NOMO-1 treated with dmso at 0.1 percent for 144 hours (cell line): ENCODE results near the gene MYBPC3.

Source experiments
- DNase-seq: peaks from one replicate; lab custom pipeline; 2025; ENCODE audit not compliant: unreplicated experiment; lab: John Stamatoyannopoulos, UW

Gene MYBPC3

GRCh38 chr11:47387944-47388696 lies 35.6 kb upstream of the MYBPC3 start:
- DNase-seq: peak; percentile 67

- no peak for DNase-seq
These were observed 32.0 kb upstream of the MYBPC3 start for GRCh38 chr11:47384498-47384897.

GRCh38 chr11:47383071-47383470 lies 30.6 kb upstream of the MYBPC3 start:
- DNase-seq: no peak

GRCh38 chr11:47380078-47380477 lies 27.6 kb upstream of the MYBPC3 start:
- no peak for DNase-seq

- no peak for DNase-seq
These were observed 26.8 kb upstream of the MYBPC3 start for GRCh38 chr11:47379317-47379716.

- no peak for DNase-seq
These were observed 26.3 kb upstream of the MYBPC3 start for GRCh38 chr11:47378836-47379170.

GRCh38 chr11:47378010-47378835 lies 25.7 kb upstream of the MYBPC3 start, which contains the start of gene SPI1:
Gene SPI1, minus strand, starts transcription at chr11:47378547. Its CDS starts 194 bp downstream, at chr11:47378353.
- DNase-seq: peak; percentile 92

- no peak for DNase-seq
These were observed 25.1 kb upstream of the MYBPC3 start for GRCh38 chr11:47377571-47378009.

- peak; percentile 69 for DNase-seq
These were observed 24.2 kb upstream of the MYBPC3 start for GRCh38 chr11:47376525-47377371.

- no peak for DNase-seq
These were observed 23.6 kb upstream of the MYBPC3 start for GRCh38 chr11:47376107-47376524.

- DNase-seq: no peak
These were observed 23.1 kb upstream of the MYBPC3 start for GRCh38 chr11:47375546-47376085.

GRCh38 chr11:47375020-47375419 lies 22.5 kb upstream of the MYBPC3 start:
- no peak for DNase-seq

GRCh38 chr11:47374720-47375019 lies 22.2 kb upstream of the MYBPC3 start:
- no peak for DNase-seq

GRCh38 chr11:47373876-47374719 lies 21.6 kb upstream of the MYBPC3 start:
- DNase-seq: no peak

GRCh38 chr11:47372422-47372821 lies 19.9 kb upstream of the MYBPC3 start:
- no peak for DNase-seq

- no peak for DNase-seq
These were observed 17.2 kb upstream of the MYBPC3 start for GRCh38 chr11:47369676-47370075.

GRCh38 chr11:47366020-47366490 lies 13.6 kb upstream of the MYBPC3 start:
- DNase-seq: no peak

- no peak for DNase-seq
These were observed 8.9 kb upstream of the MYBPC3 start for GRCh38 chr11:47361419-47361818.

- no peak for DNase-seq
These were observed 7.8 kb upstream of the MYBPC3 start for GRCh38 chr11:47360341-47360740.

- peak; percentile 62 for DNase-seq
These were observed 7.1 kb upstream of the MYBPC3 start for GRCh38 chr11:47359586-47359985.
